ENCODE data around the gene ZSCAN1. TPM values are rescaled to one million over a fixed set of nuclear protein-coding genes. Genes with fewer than 3 reads are reported as not detected.
A peak's percentile ranks its signal among the peaks of the same experiment; 100 is the strongest.

The ZSCAN1 gene
- total RNA-seq, 1 experiment from 2014 or later, result 1.3 TPM

- Mint-ChIP-seq H3K9me3 (peaks cover 6% of the 10 kb centered on the region), H3K27ac (peak overlapping the region; percentile 91)
- POLR2A ChIA-PET, result interaction anchor here (1.2 to 2.0 kb wide), 4 partner anchors 38 to 94 kb away, joined by 3 to 16 read pairs (median 4); partner anchors contain the start of genes ZNF135 and ZNF606
These were observed 63.5 kb downstream of the ZSCAN1 start for GRCh38 chr19:58097349-58097748.

GRCh38 chr19:58097781-58098681 is 64.2 kb downstream of the ZSCAN1 start, which contains the start of gene ZSCAN18:
Gene ZSCAN18 (minus strand): TSS chr19:58098231. CDS start chr19:58090267, 7,964 bp downstream.
- ATAC-seq (peak; percentile 97), DNase-seq (ENCODE audit: low spot score) (peak; percentile 99)
- no peaks in the 10 kb centered on the region for H3K27me3 Mint-ChIP-seq (ENCODE audit: low read depth)
- peak within 1 kb of the TSS; percentile 73 for H3K4me3 Mint-ChIP-seq
- ChIA-PET CTCF (interaction anchor here (1.3 to 1.5 kb wide), 3 partner anchors 39 to 76 kb away, joined by 3 read pairs; partner anchors contain the start of gene ZNF135), POLR2A (interaction anchor here (1.2 to 2.0 kb wide), 4 partner anchors 39 to 95 kb away, joined by 3 to 16 read pairs (median 4); partner anchors contain the start of genes ZNF135 and ZNF606)
- peak within 1 kb of the TSS; percentile 100 for H3K27ac Mint-ChIP-seq
- 0 out of 2 replicates have a peak, but pooled peaks cover 3% of the 10 kb centered on the region for H3K36me3 Mint-ChIP-seq
- H3K9me3 Mint-ChIP-seq, result peaks cover 10% of the 10 kb centered on the region
- peaks cover 12% of the 10 kb centered on the region for H3K4me1 Mint-ChIP-seq
- TF ChIP-seq ESRRA (CRISPR knock-in tag; IDR thresholded peaks at IDR 0.05; ENCODE audit: borderline replicate concordance) (no peak), ZNF396 (CRISPR knock-in tag; IDR thresholded peaks at IDR 0.05; ENCODE audit: borderline replicate concordance) (no peak), NR3C1 (CRISPR knock-in tag; conservative IDR thresholded peaks at IDR 0.05; ENCODE audit: low read depth) (no peak), NFE2L1 (CRISPR knock-in tag; IDR thresholded peaks at IDR 0.05) (no peak), AR (CRISPR knock-in tag; IDR thresholded peaks at IDR 0.05) (no peak), MAX (CRISPR knock-in tag; IDR thresholded peaks at IDR 0.05) (peak; percentile 79), OVOL2 (CRISPR knock-in tag; IDR thresholded peaks at IDR 0.05; ENCODE audit: borderline replicate concordance) (no peak), IRF2 (CRISPR knock-in tag; IDR thresholded peaks at IDR 0.05; ENCODE audit: borderline replicate concordance, low read depth) (no peak), ATF3 (CRISPR knock-in tag; conservative IDR thresholded peaks at IDR 0.05) (no peak), KAT7 (CRISPR knock-in tag; IDR thresholded peaks at IDR 0.05; ENCODE audit: borderline replicate concordance) (no peak), ZNF512 (CRISPR knock-in tag; IDR thresholded peaks at IDR 0.05; ENCODE audit: borderline replicate concordance) (no peak), CBFB (CRISPR knock-in tag; IDR thresholded peaks at IDR 0.05; ENCODE audit: low read depth) (0 out of 2 replicates have a peak, but pooled peaks have one; percentile 55)

More at GRCh38 chr19:58097349-58097748, 63.5 kb downstream of the ZSCAN1 start:
- no peaks in the 10 kb centered on the region for H3K27me3 Mint-ChIP-seq (ENCODE audit: low read depth)
- H3K36me3 Mint-ChIP-seq, result 0 out of 2 replicates have a peak, but pooled peaks cover 3% of the 10 kb centered on the region
- TF ChIP-seq E2F4 (CRISPR knock-in tag; IDR thresholded peaks at IDR 0.05; ENCODE audit: borderline replicate concordance, low read depth) (no peak), ZNF532 (CRISPR knock-in tag; IDR thresholded peaks at IDR 0.05; ENCODE audit: borderline replicate concordance) (no peak), TCF7 (CRISPR knock-in tag; IDR thresholded peaks at IDR 0.05; ENCODE audit: low read depth) (no peak), JUN (CRISPR knock-in tag; IDR thresholded peaks at IDR 0.05) (no peak), SMAD4 (CRISPR knock-in tag; IDR thresholded peaks at IDR 0.05) (no peak)
- DNase-seq (ENCODE audit: low spot score) (no peak), ATAC-seq (no peak)
- peak overlapping the region; percentile 73 for H3K4me3 Mint-ChIP-seq
- H3K4me1 Mint-ChIP-seq, result peaks cover 12% of the 10 kb centered on the region
- CTCF ChIA-PET, result interaction anchor here (0.8 kb wide), 1 partner anchor 42 kb away, joined by 3 read pairs; no protein-coding TSS in a partner anchor
